GM12892 (cell line): ENCODE measurements around the gene DLX3.

Source experiments
- POLR2A ChIP-seq: IDR thresholded peaks from 2 replicates; pipeline ENCODE4 v1.6.1; 2011; ENCODE audit warnings: low read depth, low read length, control low read depth
- POLR2AphosphoS5 ChIP-seq: IDR thresholded peaks from 2 replicates; pipeline ENCODE4 v1.6.1; 2011; ENCODE audit warnings: low read depth, low read length, control low read depth
- TAF1 ChIP-seq: IDR thresholded peaks from 2 replicates; pipeline ENCODE4 v1.6.1; 2011; ENCODE audit warnings: low read depth, mild to moderate bottlenecking, control low read depth, low read length, borderline replicate concordance

GRCh38 chr17:50036455-50037261 is 41.6 kb upstream of the DLX3 start:
- TF ChIP-seq POLR2A (no peak), POLR2AphosphoS5 (no peak), TAF1 (no peak)
